Prostate gland (tissue), 2 donors: ENCODE measurements around the gene ATXN1.

ENCODE experiments used
- POLR2A ChIP-seq: fragments of 450-650 bp; IDR thresholded peaks from one replicate; pipeline ENCODE4 v1.6.1; 2016; ENCODE audit warnings: antibody characterized with exemption, mild to moderate bottlenecking
- POLR2AphosphoS5 ChIP-seq: sonication (generic); formaldehyde crosslinking; IDR thresholded peaks from one replicate; pipeline ENCODE4 v1.6.1; 2017; ENCODE audit warnings: antibody characterized with exemption
- TF ChIP-seq, protein P1 (sequence below), 4 experiments: fragments of 200-600 bp in 2 of 4; fragments of 450-650 bp in 2 of 4; sonication (generic) in 2 of 4; IDR thresholded peaks; 1 replicate in 3 of 4; 2 replicates in 1 of 4; pipeline ENCODE4 v1.5.1; 2016 to 2019; ENCODE audit warnings: antibody characterized with exemption in 4 of 4, mild to moderate bottlenecking in 2 of 4, moderate library complexity in 2 of 4

DNA sequence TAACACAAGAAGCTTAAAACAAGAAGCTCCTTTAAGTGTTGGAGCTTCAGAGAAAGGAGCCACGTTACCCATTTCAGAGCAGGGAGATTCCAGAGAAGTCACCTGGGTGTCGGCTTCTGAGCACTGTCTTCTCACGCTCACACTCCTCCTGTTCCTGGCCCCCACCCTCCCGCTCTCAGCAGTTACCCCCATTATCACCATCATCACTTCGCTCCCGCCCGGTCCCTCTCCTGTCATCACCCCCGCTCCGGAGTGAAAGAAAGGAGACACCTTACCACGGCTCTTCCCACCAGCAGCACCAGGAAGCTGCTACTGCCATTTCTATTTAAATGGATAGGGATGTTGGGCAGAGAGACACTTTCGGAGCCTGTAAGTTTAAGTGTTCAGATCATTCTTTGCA is 399.0 kb downstream of the ATXN1 start:
- TF ChIP-seq POLR2A (no peak), POLR2AphosphoS5 (no peak)
- TF ChIP-seq, protein P1, sequence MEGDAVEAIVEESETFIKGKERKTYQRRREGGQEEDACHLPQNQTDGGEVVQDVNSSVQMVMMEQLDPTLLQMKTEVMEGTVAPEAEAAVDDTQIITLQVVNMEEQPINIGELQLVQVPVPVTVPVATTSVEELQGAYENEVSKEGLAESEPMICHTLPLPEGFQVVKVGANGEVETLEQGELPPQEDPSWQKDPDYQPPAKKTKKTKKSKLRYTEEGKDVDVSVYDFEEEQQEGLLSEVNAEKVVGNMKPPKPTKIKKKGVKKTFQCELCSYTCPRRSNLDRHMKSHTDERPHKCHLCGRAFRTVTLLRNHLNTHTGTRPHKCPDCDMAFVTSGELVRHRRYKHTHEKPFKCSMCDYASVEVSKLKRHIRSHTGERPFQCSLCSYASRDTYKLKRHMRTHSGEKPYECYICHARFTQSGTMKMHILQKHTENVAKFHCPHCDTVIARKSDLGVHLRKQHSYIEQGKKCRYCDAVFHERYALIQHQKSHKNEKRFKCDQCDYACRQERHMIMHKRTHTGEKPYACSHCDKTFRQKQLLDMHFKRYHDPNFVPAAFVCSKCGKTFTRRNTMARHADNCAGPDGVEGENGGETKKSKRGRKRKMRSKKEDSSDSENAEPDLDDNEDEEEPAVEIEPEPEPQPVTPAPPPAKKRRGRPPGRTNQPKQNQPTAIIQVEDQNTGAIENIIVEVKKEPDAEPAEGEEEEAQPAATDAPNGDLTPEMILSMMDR (IDR thresholded peaks at IDR 0.05): no peak
